ENCODE measurements around the gene LSM14A.
A peak's percentile ranks its signal among the peaks of the same experiment; 100 is the strongest.

The LSM14A gene

DNA sequence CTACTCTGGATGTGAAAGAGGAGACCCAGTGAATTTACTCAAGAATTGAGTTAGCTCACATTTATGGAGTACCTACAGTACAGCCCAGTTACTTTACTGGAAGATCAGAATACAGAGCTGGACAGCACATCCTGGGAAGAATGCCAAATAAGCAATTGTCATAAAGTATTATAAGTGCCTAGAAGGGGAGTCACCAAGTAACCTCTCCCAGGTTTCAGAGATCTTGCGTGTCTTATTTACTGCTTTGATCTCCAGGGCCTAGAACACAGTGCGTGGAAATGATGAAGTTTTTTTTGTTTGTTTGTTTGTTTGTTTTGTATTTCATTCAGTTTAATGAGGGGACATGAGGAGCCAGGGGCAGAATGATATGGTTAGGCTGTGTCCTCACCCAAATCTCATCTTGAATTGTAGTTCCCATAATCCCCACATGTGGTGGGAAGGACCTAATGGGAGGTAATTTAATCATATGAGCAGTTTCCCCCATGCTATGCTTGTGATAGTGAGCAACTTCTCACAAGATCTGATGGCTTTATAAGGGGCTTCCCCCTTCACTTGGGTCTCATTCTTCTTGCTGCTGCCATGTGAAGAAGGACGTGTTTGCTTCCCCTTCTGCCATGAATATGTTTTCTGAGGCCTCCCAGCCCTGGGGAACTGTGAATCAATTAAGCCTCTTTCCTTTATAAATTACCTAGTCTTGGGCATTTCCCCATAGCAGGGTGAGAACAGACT lies 87.2 kb downstream of the LSM14A start:
- DNase-seq = no peak

DNA sequence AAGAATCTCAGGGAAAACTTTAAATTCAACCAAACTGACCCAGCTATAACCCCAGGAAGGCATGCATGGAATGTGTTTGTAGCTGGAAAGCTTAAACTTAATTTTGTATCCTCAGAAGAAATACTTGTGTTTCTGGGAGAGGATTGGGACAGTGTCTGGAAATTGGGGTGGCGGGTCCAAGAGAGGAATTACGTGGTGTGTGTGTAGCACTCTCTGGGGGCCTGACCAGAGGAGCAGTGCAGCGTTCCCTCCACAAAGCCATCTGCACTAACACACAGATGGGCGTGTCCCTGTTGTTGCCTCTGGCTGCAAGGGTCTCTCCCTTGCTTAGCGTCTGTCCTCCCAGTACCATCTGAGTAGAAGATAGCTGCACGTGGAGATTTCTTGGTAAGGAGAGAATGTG lies 88.5 kb downstream of the LSM14A start:
- DNase-seq = no peak

DNA sequence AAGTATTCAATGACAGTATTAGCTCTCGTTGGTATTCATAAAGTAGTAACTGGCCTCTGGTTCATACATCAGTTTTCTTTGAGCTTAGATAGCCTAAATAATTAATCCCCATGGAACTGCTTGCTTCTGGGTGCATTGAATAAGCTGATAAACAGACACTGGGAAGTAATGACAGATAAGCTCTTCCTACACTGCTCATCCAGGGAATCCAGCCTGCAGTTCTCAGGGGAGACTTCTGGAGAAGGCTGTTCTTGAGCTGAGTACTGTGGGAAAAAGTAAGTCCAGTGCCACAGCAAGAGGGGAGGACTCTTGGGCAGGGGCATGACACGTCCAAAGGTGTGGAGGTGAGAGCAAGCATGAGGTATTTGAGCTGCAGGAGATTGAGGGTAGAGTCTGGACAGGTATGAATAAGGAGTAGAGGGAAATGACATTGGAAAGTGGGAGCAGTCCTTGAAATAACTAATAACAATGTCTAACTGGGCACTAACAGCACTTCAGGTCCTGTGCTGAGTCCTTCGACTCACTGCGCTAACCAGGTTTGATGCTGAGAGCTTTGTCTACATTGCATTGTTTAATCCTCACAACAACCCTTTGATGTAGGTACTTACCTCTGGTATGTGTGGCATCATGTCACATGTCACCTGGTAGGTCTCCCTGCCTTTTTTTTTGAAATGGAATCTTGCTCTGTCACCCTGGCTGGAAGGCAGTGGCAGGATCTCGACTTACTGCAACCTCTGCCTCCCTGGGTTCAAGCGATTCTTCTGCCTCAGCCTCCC lies 89.2 kb downstream of the LSM14A start:
- DNase-seq = no peak

- no peak for DNase-seq
These were observed 91.5 kb downstream of the LSM14A start for GRCh38 chr19:34263745-34264237.

- no peak for DNase-seq
These were observed 92.9 kb downstream of the LSM14A start for GRCh38 chr19:34265221-34265650.

GRCh38 chr19:34269081-34269480 lies 96.8 kb downstream of the LSM14A start:
- no peak for DNase-seq

DNA sequence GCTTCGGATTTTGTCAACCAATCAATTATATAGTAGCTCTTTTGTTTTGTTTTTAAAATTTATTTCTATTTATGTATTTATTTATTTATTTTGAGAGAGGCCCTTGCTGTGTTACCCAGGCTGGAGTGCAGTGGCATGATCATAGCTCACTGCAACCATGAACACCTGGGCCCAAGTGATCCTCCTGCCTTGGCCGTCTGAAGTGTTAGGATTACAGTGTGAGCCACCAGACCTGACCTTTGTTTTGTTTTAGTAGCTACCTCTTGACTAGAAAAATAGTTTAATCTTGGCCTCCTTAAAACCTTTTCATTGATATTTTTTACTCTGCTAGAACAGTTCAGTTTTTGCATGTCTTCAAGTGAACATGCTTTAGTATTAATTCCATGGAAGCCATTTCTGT lies 97.2 kb downstream of the LSM14A start:
- no peak for DNase-seq

DNA sequence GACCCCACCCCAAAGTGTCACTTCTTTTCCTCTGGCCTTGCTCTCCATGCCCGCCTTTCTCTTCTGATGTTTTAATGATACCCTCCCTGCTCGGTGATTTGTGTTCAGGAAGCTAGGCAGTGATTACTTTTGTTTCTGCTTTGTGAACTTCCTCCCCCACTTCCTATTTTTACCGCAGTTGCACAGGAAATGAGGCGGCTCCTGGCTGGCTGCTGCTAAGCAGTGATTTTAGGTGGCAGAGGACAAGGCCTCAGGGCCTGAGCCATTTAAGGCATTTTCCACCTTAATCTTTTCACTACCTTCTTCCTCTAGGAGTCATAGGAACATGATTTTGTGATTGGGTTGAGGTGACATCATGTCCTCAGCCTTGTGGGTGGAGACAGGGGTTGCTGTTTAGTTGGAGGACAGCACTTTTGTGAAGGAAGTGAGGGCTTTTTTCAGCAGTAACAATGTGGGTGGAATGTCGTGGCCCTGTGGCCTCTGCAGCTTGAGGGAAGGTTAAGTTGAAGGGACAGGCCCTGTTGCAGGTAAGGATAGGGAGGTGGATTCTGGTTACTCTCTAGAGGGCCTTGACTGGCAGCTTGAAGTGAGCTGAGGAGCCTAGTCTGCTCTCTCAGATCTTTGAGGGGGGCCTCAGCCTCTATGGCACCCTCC lies 97.8 kb downstream of the LSM14A start:
- DNase-seq = peak; percentile 45

- no peak for DNase-seq
These were observed 100.8 kb downstream of the LSM14A start for GRCh38 chr19:34273121-34273520.

DNA sequence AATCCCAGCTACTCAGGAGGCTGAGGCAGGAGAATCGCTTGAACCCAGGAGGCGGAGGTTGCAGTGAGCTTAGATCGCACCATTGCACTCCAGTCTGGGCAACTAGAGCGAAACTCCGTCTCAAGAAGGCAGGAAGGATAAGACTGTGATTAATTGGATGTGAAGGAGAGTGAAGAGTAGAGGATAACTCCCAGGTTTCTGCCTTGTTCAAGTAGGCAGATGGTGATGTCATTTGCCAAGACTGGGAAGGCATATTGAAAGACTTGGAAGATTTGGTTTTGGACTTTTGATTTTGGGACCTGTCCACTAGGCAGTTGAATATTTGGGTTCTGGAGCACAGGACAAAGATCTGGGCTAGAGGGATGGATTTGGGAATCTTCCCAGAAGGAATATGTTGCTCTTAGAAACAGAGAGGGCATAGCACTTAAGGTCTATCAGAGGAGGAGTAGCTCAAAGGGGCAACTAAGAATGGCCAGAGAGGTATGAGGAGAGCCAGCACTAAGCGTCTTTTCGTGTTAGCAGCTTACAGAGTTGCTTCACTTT lies 102.1 kb downstream of the LSM14A start:
- no peak for DNase-seq

DNA sequence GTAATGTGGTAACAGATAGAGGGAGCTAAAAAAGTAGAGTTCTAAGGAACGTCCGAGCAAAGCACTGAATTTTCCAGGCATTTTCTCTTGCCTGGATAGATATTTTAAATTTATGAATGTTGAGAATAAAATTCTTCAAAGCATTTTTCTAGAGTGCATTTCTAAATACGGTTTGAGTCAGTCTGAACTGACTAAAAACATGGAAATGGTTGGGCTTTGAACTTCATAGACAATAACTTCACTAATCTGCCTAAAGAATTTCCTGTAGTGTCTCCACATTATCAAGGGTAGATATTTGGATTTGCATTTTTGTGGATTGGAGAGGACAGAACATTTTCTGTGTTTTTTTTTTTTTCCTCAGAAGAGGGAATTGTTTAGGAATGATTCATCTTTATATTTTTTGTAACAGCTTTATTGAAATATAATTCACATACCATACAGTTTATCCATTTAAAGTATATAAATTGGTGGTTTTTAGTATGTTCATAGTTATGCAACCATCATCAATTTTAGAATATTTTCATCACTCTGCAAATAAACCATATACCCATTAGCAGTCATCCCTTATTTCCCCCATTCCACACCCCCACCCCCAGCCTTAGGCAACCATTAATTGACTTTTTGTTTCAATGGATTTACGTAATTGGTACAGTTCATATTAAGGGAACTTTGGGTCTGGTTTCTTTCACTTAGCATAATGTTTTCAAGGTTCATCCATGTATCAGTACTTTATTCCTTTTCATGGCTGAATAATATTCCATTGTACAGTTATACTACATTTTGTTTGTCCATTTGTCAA lies 102.7 kb downstream of the LSM14A start:
- no peak for DNase-seq

GRCh38 chr19:34275705-34276104 lies 103.4 kb downstream of the LSM14A start:
- DNase-seq = no peak

- DNase-seq = no peak
These were observed 104.3 kb downstream of the LSM14A start for GRCh38 chr19:34276614-34277013.

GRCh38 chr19:34277244-34277643 lies 104.9 kb downstream of the LSM14A start:
- DNase-seq = no peak

DNA sequence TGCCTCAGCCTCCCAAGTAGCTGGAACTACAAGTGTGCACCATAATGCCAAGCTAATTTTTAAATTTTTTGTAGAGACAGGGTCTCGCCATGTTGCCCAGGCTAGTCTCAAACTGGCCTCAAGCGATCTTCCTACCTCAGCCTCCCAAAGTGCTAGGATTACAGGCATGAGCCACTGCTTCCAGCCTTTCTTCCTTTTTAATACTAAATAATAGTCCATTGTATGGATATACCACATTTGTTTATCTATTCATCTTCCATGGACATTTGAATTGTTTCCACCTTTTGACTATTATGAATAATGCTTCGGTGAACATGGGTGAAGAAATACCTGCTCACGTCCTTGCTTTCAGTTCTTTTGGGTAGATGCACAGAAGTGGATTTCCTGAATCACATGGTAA lies 106.5 kb downstream of the LSM14A start:
- DNase-seq = no peak

Measured in stimulated activated CD4-positive, alpha-beta T cell treated with anti-CD3 and anti-CD28 coated beads, Interleukin-4, amount 100 ng/mL, for 1 hour (primary cell).